AG04450 (cell line): ENCODE results near the gene MEGF8. TPM values are rescaled to one million over a fixed set of nuclear protein-coding genes. Genes with fewer than 3 reads are reported as not detected.

ENCODE experiments used
- CTCF ChIA-PET: fragments of 300-600, 350-600 bp; formaldehyde crosslinking; extraction: SDS; loops from one replicate; lab custom pipeline; 2022; ENCODE audit warnings: antibody characterized with exemption, inconsistent platforms; lab: Charles Lee
- POLR2A ChIA-PET: fragments of 350-600 bp; formaldehyde crosslinking; extraction: SDS; loops from one replicate; lab custom pipeline; 2021; ENCODE audit warnings: antibody characterized with exemption, inconsistent platforms; lab: Yijun Ruan, JAX
- DNase-seq: peaks from one replicate; pipeline ENCODE4 v3.0.0-alpha.2; 2011; ENCODE audit warnings: low read depth, low spot score
- H3K27ac ChIP-seq: one replicate; pipeline ENCODE4 v1.5.1; 2012; ENCODE audit warnings: low read depth, low read length, control low read depth
- H3K27me3 ChIP-seq: one replicate; pipeline ENCODE4 v1.6.0; 2012; ENCODE audit warnings: low read length; ENCODE audit not compliant: control insufficient read depth, insufficient read depth
- H3K4me3 ChIP-seq: 2 replicates; pipeline ENCODE4 v1.5.1; 2011; ENCODE audit warnings: mild to moderate bottlenecking, low read depth, low read length, control low read depth
- H3K9me3 ChIP-seq: 2 replicates; pipeline ENCODE4 v1.5.1; 2012; ENCODE audit warnings: low read length; ENCODE audit not compliant: control insufficient read depth, insufficient read depth
- CTCF ChIP-seq: IDR thresholded peaks from 2 replicates; pipeline ENCODE4 v1.5.1; 2011; ENCODE audit warnings: low read depth, low read length, control low read depth, inconsistent platforms
- polyA plus RNA-seq: library from polyadenylated mRNA; depleted of rRNA; stranded (reverse); fragments of >200 nt; gene quantifications from 2 replicates; pipeline ENCODE4 v1.2.3, GENCODE V29; 2011

Gene MEGF8
- polyA plus RNA-seq, 1 experiment = 10.6 TPM

- no peak for DNase-seq
- ChIA-PET POLR2A (interaction anchor here (0.6 kb wide), 1 partner anchor 21 kb away, joined by 5 read pairs; no protein-coding TSS in a partner anchor), CTCF (no interaction called here)
- Histone ChIP-seq H3K27me3 (no peaks in the 10 kb centered on the region), H3K4me3 (no peak overlapping the region), H3K9me3 (peaks cover 10% of the 10 kb centered on the region), H3K27ac (no peak overlapping the region)
- no peak for TF ChIP-seq CTCF
Measured at GRCh38 chr19:42367929-42368328, 42.5 kb downstream of the MEGF8 start.

- no peak for DNase-seq
- ChIA-PET CTCF (no interaction called here), POLR2A (no interaction called here)
- Histone ChIP-seq H3K27me3 (no peaks in the 10 kb centered on the region), H3K27ac (no peak overlapping the region), H3K4me3 (no peak overlapping the region), H3K9me3 (peaks cover 6% of the 10 kb centered on the region)
- TF ChIP-seq CTCF = no peak
Measured at GRCh38 chr19:42368360-42368759, 42.9 kb downstream of the MEGF8 start.

- H3K4me3 ChIP-seq = no peak overlapping the region
- peaks cover 4% of the 10 kb centered on the region for H3K9me3 ChIP-seq
- CTCF ChIA-PET = no interaction called here
- no peaks in the 10 kb centered on the region for H3K27me3 ChIP-seq
- no peak overlapping the region for H3K27ac ChIP-seq
- POLR2A ChIA-PET = no interaction called here
- no peak for TF ChIP-seq CTCF
- no peak for DNase-seq
Measured at GRCh38 chr19:42368765-42369164, 43.3 kb downstream of the MEGF8 start.

GRCh38 chr19:42369433-42370067, 44.1 kb downstream of the MEGF8 start:
- ChIA-PET POLR2A (interaction anchor here (0.6 kb wide), 1 partner anchor 130 kb away, joined by 4 read pairs; no protein-coding TSS in a partner anchor), CTCF (no interaction called here)
- H3K9me3 ChIP-seq = no peaks in the 10 kb centered on the region; the same call in 1 of the 2 replicates
- no peak overlapping the region for H3K4me3 ChIP-seq
- no peak for TF ChIP-seq CTCF
- no peak overlapping the region for H3K27ac ChIP-seq
- H3K27me3 ChIP-seq = no peaks in the 10 kb centered on the region
- no peak for DNase-seq

- no peaks in the 10 kb centered on the region; the same call in 1 of the 2 replicates for H3K9me3 ChIP-seq
- ChIA-PET POLR2A (interaction anchor here (0.6 kb wide), 1 partner anchor 131 kb away, joined by 4 read pairs; no protein-coding TSS in a partner anchor), CTCF (no interaction called here)
- no peak for TF ChIP-seq CTCF
- H3K4me3 ChIP-seq = no peak overlapping the region
- no peak for DNase-seq
- no peak overlapping the region for H3K27ac ChIP-seq
- H3K27me3 ChIP-seq = no peaks in the 10 kb centered on the region
Measured at GRCh38 chr19:42370068-42370520, 44.7 kb downstream of the MEGF8 start.
